HG03064 (cell line): ENCODE data around the gene HACD2.

Experiments
- ATAC-seq: cut with Tn5 transposase; IDR thresholded peaks from one replicate; pipeline ENCODE4 v1.9.1; 2021; ENCODE audit warnings: low read depth; ENCODE audit not compliant: unreplicated experiment

HACD2 gene

DNA sequence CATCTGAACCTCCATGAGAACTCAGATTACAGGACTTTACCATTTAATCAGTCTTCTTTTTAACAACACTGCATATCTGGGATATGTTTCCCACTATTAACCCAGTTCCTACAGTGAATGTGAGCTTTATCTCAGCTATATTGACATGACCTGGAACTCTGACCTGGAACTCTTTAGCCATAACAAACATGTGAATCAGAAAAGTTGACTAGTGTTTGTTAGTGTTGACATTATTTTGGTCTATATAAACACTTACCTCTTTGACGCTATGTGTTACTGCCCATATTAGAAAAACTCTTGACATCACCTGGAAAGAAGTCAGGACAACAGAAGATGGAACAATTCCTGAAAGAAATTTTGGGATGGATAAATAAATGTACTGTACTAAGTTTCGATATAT, 56.7 kb downstream of the HACD2 start:
- ATAC-seq: no peak

DNA sequence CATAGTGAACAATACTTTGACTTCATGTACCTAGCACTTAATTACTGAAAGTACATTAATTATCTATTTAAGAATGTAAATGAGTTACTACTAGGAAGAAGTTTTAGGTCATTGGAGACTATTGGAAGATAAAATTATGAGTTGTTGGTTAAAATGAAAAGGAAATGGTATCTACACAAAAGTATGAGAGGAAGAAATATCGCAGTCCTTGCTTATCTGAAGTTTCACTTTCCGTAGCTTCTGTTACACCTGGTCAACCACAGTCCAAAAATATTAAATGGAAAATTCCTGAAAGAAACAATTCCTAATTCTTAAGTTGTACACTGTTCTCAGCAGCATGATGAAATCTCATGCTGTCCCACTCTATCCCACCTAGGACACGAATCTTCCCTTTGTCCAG, 57.8 kb downstream of the HACD2 start:
- no peak for ATAC-seq

DNA sequence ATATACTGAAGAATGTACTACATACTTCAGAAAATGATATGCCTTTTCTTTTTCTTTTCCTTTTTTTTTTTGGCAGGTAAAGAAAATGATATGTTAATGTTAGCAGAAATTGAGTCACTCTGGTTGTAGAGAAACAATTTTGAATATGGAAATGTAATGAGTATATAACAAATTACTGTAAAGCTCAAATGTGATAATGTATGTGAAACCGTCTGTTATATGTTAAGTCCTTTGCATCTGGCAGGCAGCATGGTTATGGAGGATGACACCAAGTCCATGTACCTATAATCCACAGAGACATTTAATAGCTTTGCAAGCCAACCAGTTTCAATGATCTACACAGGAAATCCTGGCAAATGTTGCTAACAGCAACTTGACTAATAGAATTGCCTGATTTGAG, 58.4 kb downstream of the HACD2 start:
- ATAC-seq: no peak

DNA sequence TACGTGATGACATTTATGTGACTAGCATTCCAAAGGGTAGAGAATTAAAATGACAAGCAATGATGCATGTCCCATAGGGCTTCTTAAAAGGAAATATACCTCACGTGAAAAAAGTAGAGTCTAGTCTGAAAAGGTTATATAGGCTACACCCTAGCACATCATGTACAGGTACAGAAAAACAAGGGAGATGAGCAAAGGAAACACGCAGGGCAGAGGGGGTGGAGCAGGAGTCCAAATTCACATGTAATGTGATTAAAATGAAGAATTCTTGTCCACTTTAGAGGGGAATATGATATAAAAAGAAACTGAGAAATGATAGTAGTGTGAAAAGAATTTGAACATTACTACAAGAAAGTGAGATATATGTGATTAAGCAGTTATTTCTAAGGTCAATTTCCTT, 59.4 kb downstream of the HACD2 start:
- ATAC-seq: no peak

- ATAC-seq: no peak
Measured at GRCh38 chr3:123524981-123525380, 59.9 kb downstream of the HACD2 start.

DNA sequence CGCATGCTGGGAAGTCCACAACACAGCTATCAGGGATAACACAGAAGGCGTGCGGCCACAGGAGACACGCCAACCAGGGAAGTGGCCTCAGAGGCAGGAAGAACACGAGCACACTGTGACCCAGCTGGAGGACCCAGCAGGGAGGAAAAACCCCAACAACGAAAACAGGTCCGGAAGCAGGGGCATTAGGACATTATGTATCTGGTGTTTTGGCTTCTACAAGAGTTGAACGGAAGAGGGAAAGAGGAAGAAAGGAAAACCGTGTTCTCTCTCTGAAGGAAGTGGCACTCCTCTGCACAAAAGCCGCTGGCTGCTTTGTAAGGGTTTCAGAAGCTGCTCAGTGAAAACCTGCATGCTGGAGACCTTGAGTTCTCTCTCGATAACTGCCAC, 61.8 kb downstream of the HACD2 start:
- ATAC-seq: no peak

DNA sequence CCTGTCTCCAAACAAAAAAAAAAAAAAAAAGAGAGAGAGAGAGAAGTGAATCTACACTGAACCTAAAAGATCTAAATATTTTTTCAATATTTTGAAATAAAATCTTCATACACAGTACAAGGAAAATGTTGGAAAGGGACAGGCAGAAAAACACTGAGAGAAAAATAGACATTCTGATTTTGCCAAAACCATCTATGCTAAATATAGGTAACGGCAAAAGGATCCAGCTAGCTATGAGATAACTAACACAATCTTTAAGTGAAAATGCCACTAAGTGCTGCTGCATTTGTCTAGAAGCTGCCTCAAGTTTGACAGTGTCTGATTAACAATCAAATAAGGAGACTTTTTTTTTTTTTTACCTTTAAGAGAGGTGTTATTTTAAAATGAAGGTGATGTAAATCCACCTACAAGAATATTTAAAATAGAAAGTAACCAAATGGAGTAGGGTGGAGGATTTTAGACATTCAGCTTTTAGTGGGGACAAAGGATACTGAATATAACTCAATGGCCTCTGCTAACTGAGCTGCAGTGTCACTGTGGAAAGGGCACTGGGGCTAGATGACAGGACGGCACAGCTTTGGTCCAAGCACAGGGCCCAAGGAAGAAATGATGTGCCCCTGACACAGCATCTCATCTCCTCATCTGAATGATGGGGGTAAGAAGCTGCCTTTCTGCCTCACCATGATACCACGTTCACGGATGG, 62.4 kb downstream of the HACD2 start:
- ATAC-seq: no peak

- no peak for ATAC-seq
Measured at GRCh38 chr3:123521179-123521969, 63.5 kb downstream of the HACD2 start.

DNA sequence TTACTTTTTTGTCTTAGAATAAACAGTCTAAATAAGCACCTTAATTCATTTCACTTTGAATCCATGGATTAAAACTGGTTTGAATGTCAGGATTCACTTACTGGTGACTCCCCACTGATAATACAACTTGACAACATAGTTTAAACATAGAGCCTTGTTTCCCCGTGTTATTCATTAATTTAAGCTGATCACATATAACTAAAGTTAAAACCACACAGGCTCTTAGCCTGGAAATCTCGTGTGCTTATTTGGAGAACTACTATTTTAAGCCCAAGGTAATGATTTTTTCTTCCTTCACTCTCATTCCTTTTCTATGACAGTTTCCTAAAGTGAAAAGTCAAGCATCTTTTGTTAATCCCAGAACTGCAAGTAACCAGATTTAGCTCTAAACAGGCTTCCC, 64.2 kb downstream of the HACD2 start:
- no peak for ATAC-seq

DNA sequence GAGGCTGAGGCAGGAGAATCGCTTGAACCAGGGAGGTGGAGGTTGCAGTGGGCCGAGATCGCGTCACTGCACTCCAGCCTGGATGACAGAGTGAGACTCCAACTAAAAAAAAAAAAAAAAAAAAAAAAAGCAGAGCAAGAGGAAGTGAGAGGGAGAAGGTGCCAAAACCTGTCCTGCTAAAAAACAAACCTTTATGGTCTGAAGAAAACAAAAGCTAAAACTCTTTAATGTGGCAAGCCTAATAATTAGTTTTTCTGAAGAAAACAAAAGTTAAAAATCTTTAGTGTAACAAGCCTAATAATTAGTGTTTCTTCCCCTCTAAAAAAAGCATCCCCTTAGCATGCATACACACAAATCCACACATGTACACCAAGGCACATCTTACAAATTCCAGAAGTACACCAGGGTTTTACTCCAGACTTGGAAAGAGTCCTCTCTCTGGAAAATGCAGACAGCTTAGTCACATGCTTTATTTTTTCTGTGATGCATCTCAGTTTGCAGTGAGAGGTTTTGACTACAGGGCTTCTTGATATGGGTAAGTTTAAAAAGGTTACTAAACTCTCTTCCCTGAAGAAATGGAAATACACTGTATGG, 65.9 kb downstream of the HACD2 start:
- ATAC-seq: no peak

DNA sequence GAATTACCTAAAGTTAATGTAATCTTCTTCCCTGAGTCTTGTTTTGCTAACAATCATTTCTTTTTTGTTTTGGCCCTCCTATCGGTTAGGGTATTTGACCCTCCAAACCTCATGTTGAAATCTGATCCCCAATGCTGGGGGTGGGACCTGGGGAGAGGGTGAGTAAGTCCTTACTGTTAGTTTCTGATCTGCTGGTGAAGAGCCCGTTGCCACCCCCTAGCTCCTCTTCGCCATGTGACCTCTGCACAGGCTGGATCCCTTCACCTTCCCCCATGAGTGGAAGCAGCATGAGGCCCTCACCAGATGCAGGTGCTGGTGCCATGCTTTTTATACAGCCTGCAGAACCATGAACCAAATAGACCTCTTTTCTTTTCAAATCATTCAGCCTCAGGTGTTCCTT, 73.1 kb downstream of the HACD2 start:
- ATAC-seq: no peak

DNA sequence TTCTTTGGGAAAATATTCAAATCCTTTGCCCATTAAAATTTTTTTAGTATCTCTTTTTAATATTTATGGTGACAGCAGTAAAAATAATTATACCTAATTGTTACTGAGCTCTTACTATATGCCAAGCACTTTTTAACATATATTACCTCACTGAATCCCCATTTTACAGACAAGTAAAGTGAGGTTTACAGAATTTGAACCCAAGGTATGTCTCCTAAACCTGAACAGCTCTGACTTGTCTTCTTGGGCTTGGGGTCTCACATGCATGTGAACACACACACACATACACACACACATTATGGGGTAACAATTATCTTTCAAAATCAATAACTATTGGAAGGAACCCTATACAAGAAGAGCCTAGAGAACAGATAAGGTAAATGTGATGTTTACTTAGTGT, 73.8 kb downstream of the HACD2 start:
- ATAC-seq: no peak

- ATAC-seq: no peak
Measured at GRCh38 chr3:123508178-123508577, 76.7 kb downstream of the HACD2 start.

DNA sequence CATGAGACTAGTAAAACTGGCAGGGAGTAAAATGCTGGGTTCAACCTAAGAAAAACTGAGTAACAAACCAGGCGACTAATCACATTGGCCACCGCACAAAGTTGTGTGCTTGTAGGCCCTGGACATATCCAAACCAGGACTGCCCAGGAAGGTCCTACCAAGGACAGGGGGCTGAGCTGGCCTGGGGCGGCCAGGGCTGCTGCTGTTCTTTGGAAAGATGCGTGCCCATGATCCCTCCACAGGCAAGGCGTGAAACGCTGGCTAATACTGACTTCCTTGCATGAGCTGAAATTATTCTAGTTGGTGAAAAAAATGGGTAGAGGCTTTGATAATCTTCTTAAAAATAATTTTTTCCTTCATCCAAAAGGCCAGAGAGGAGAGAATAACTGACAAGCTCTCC, 79.0 kb downstream of the HACD2 start:
- no peak for ATAC-seq

DNA sequence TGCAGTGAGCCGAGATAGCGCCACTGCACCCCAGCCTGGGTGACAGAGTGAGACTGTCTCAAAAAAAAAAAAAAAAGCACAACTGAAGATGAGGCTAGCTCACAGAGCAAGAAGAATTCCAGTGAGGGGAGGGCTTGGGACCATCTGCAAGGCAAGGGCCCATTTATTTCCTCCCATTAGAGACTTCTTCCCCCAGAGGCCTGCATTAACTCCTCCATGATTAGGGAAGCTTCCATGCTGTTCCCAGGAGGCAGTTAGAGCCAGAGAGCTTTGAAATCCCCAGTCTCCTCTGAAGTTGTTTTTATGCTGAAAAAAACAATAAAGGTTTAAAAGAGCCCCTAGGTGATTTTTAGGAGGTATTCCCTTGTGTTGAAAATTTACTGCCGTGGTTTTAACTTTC, 81.7 kb downstream of the HACD2 start:
- ATAC-seq: no peak

GRCh38 chr3:123499322-123499721, 85.5 kb downstream of the HACD2 start:
- no peak for ATAC-seq

GRCh38 chr3:123498761-123499160, 86.1 kb downstream of the HACD2 start:
- ATAC-seq: no peak

DNA sequence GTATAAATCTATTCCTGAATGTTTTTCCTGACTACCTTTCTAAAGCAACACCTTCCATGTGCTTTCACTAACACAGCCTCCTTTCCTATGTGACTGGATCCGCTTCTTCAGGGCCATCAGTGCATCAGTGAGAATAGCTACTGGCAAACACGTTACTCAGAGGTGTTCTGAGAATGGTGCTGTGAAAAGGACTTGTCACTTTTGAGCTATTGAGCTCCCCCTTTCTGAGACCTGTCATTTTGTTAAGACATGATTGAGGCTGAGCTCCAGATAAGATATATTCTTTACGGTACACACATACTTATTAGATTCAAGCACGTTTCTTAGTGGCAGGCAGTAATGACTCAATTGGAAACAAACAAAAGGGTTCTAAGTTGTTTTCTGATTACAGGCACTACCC, 90.9 kb downstream of the HACD2 start:
- no peak for ATAC-seq

- no peak for ATAC-seq
Measured at GRCh38 chr3:123491966-123492587, 92.8 kb downstream of the HACD2 start.

DNA sequence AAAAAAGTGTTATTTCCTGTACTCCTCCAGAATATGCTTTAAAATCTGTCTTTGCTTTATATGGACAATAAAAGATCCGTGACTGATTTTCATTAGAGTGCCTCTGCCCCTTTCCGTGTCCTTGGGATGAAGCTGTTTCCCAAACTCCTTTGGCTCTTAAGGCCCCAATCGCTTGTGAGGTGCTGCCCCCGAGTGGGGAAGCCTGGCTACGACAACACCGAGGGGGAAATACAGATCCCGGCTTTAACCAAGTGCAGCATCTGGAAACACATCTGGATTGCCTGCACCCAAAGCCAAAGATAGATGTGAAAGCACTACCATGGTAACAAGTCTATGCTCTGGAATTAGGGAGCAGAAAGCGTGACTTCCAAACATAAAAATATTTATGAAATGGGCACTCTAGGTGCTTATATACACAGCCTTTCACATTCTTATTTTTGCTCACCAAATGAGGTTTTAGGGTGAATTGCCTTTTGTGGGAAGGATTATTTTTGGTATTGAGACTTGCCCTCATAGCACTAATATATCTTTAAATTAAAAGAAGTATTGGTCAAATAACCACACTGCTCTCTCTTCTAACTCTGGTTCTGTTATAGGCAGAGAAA, 95.4 kb downstream of the HACD2 start:
- ATAC-seq: no peak
